Fibroblast of skin of back (primary cell): ENCODE results near the gene KCNJ6.
"Not testable (repeated sequence)": the region's sequence is repeated elsewhere in the genome, so short reads cannot be mapped to it uniquely, and the experiment has no call there.

Source experiments
- DNase-seq: peaks from one replicate; pipeline ENCODE4 v3.0.0-alpha.2; 2013

KCNJ6 gene

GRCh38 chr21:37767984-37768383, 148.3 kb downstream of the KCNJ6 start:
- peak; percentile 63 for DNase-seq

DNA sequence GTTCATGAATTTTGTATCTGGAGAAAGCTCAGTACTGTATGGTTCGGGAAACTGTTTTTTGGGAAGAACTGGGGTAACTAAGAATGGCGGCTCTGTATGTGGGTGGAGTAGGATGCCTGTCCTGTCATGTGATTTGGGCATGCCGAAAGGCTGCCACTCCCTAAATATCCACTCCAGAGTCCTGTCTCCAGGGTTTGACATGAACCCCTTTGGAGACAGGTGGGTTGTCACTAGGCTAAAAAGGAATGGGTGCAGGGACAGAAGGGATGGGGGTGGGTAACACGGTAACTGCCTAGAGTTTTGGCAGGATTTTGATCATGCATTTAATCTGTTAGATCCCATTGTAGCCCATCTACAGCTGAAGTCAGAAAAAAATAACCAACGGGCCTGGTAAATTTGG, 150.1 kb downstream of the KCNJ6 start:
- no peak for DNase-seq

GRCh38 chr21:37765221-37765900, 150.9 kb downstream of the KCNJ6 start:
- DNase-seq: no peak

DNA sequence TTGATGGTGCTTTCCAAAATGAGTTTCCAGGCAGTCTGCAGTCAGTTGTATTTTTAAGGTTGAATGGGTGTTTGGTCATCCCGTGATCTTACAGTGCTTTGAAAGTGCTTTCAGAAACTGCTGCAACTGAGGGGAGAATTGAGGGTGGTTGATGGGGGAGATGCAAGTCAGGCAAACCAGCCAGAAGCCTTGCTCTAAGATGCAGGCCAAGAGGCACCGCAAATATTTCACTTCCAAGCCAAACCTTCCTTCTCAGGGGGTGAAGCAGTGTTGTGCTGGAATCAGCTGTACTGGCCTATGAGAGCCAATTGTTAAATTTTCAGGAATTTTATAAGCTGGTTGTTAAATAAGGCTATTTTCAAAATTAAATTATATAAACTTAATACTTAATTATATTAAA, 151.6 kb downstream of the KCNJ6 start:
- no peak for DNase-seq

GRCh38 chr21:37763298-37763697, 153.0 kb downstream of the KCNJ6 start:
- DNase-seq: no peak

DNA sequence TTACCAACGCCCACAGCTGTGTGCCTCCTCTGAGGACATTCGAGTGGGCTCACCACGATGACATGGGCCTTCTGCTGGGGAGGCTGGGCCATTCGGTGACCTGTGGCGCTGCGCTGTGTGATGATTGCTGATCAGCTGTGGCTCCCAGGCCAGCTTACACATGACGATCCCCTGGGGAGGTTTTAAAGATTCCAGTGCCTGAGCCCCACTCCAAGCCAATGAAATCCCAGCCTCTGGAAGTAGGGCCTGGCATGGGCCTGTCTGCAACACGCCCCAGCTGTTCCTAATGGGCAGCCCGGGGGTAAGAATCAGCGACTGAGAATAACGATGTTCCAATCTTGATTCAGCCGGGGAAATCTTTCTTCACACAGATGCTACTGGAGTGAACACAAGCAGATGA, 153.7 kb downstream of the KCNJ6 start:
- no peak for DNase-seq

DNA sequence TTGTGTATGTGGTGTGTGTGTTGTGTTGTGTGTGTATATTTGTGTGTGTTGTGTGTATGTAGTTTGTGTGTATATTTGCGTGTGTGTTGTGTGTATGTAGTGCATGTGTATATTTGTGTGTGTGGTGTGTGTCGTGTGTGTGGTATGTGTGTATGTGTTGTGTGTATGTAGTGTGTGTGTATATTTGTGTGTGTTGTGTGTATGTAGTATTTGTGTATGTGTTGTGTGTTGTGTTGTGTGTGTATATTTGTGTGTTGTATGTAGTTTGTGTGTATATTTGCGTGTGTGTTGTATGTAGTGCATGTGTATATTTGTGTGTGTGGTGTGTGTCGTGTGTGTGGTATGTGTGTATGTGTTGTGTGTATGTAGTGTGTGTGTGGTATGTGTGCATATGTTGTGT, 154.9 kb downstream of the KCNJ6 start:
- DNase-seq: not testable (repeated sequence)

- no peak for DNase-seq
These were observed 156.5 kb downstream of the KCNJ6 start for GRCh38 chr21:37759777-37760176.

GRCh38 chr21:37758982-37759381, 157.3 kb downstream of the KCNJ6 start:
- peak; percentile 64 for DNase-seq

DNA sequence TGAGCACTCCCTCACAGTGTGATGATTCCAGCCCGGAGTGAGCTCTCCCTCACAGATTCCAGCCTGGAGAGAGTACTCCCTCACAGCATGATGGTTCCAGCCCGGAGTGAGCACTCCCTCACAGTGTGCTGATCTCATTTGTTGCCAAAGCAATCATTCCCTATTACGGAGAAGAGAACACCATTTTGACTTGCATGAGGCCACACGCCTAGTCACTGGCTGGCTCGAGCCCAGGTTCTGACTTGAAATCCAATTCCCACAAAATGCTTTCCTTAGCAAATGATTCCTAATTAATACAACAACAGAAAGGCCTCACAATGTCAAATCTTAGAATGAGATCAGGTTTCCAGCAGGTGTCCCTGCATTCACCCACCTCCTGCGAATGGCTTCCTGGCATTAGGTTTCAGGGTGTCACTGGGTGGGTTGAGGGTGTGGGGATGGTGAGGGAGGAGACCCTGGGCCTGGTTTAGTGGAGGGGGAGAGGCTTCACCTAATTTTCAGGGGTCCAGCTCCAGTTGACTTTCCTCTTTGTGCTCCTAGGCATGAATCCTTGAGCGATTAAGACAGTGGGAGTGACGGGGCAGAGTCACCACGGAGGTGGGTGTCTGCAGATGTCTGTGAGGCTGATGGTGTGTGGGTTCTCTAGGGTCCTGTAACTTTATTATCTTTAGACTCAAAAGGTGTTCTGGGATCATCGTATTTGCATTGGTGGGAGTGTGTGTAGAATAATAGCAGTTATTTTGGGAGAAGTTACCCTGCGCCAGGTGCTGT, 158.5 kb downstream of the KCNJ6 start:
- DNase-seq: no peak

DNA sequence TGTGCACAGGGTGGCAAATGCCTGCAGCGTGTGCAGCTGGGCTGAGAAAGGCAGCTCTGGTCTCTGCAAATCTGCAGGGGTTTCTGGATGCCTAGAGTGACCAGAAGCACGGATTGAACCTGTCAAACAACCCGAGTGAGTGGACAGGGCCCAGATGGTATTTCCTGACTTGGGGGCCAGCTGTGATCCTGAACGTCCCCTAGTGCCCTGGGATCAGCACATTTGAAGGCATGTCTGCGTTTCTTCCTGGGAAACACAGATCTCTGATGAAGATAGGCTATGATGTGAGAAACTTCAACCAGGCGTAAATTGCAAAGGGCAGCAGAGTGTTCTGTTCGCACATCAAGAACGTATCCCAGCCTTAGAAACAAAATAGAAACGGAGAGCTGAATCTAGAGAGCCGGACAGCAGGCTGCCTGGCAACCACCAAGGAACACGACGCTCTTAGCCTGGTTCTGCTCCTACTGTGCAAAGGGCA, 163.1 kb downstream of the KCNJ6 start:
- no peak for DNase-seq

DNA sequence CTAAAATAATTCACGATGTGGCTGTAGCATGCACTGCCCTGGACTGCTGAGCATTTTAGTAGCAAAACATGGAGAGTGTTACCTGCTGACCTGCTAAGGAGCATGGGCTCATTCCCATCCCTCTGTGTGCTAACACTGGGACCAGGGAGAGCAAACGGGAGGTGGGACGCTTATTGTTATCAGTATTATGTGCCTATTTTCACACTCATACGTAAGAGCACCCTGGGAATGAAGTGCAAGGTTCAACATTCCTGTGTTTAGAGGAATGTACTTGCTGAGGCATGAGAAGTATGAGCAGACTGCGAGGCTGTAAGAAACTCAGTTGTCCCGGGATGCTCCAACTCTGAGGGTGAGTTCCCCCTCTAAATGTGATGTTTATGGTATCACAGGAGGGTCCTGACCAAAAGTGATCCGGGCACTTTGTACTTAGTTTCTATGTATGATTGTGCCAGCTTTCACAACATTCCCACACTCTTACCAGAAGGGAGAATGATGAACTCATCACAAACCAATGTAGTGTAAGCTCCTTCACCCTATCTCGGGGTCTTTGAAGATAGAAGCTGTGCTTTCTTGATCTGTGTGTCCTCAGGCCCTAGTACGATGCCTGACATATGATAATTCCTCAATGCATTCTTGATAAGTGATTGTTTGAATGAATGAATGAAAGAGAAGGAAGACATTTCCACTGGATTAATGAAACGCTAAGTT, 164.8 kb downstream of the KCNJ6 start:
- peak; percentile 62 for DNase-seq

DNA sequence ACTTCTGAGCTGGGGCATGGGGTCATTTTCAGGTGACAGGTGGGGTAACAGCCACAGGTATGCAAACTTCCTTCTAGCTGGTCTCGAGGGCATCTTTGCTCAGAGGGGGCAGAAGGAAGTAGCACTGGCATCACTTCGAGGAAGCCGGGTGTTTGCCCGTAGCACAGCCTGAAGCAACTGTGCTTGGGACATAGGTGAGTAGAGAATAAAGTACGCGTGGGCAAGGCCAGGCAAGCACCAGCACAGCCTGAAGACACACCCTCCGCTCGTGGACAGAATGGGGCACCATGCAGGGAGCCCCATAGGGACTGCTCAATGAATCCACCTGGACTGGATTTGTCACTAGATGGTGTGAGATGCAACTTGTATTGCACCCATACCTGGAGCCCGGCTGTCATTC, 167.1 kb downstream of the KCNJ6 start:
- no peak for DNase-seq

DNA sequence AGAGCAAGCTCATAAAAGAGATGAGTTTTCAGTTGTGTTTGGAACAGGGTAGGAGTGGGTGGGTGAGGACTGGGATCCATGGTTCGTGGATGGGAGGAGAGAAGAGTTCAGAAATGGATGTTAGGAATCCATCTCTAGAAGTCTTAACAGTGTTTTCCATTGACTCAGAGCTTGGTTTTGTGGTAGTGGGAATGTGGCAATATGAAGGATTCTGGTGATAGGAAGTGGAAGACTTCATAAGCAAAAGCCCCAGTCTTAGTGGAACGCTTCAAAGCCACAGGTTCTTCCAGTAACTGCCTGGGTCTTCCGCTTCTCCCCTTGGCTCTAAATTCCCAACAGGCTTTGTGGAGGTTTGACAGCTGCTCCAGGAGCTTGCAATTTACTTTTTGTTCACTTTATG, 167.9 kb downstream of the KCNJ6 start:
- peak; percentile 23 for DNase-seq

GRCh38 chr21:37746849-37747248, 169.4 kb downstream of the KCNJ6 start:
- DNase-seq: no peak

DNA sequence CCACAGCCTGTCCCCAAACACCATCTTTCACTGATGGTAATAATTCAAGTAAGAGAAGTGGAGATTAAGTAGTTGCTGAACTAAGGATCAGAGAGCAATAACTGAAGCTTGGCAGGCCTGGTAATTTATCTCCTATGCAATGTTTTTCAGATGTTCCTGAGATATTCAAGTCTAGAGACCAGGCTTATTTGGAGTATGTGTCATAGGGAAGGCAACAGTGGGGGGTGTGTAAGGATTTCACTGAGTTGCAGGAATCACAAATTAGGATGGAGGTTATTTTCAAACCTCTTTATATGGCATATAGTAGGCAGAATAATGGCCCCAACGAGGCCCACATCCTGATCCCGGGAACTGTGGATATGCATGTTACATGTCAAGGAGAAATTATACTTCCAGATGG, 171.7 kb downstream of the KCNJ6 start:
- DNase-seq: peak; percentile 74

DNA sequence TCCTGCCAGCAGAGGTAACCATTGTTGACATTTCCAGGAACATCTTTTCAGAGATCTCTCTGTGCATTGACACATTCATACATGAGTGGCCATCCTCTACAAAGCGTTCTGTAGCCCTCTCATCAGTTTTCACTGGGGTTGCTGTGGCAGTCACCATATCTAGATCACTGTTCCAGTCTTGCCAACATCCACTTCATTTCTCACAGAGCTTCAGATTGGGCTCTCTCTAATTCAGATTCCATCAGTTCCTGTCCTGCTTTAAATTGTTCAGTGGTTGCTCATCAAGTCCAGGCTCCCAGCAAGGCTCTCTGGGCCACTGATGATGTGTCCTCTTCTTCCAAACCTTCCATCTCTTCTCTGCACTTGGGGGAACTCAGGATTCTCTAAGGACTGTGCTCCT, 173.7 kb downstream of the KCNJ6 start:
- peak; percentile 94 for DNase-seq

DNA sequence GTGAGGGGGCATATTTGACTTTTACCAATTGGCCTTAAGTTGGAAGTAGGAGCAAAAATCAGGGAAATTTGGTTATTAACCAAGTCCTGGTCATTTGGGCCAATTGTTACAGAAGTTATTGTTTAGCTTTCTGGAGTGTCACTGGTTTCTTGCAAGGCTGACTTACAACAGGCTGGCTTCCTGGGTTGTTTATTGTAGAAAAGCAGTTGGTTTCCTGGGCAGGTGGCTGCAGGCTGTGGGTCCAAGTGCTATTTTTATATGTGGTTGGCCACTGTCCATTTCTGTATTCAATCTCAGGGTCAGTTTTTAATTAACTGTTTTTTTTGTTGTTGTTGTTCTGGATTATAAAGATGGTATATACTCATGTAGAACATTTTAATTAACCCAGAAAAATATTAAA, 174.1 kb downstream of the KCNJ6 start:
- DNase-seq: no peak

- DNase-seq: peak; percentile 40
These were observed 178.3 kb downstream of the KCNJ6 start for GRCh38 chr21:37737996-37738395.

DNA sequence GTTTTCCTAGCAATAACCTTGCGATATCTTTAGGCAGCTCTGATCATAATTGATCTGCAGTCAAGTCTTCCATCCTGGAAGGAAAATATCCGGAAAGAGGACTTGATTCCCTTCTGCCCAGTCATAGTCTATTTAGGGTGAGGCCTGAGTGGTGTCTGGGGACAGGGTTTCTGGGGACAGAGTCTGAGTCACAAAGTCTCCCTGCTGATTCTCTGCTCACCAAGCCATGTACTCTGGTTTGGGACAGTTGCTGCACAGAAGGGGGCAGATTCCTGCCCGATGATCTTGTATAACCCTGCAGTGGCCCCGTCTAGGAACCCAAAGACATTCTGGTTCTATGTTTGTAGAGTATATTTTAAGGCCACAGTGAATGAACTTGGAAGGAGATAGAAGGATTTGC, 178.8 kb downstream of the KCNJ6 start:
- peak; percentile 90 for DNase-seq

GRCh38 chr21:37734846-37735245, 181.4 kb downstream of the KCNJ6 start:
- DNase-seq: no peak

DNA sequence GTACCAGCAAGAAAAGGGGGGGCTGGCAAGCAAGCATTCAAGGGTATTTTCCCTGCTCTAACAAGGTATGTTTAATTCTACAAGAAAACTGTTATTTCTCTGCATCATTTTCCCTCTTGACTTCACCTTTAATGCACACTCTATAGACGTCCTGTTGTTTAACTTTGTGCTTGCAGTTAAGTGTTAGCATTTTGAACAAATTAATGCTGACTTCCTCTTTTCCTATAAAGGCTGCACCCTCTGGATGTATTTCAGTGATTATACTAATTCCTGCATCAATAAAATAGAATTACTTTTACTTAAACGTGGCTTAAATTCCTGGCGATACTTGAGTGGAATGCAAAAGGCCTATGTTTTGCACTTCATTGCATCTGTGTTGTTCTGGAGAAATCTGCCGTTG, 183.3 kb downstream of the KCNJ6 start:
- no peak for DNase-seq

DNA sequence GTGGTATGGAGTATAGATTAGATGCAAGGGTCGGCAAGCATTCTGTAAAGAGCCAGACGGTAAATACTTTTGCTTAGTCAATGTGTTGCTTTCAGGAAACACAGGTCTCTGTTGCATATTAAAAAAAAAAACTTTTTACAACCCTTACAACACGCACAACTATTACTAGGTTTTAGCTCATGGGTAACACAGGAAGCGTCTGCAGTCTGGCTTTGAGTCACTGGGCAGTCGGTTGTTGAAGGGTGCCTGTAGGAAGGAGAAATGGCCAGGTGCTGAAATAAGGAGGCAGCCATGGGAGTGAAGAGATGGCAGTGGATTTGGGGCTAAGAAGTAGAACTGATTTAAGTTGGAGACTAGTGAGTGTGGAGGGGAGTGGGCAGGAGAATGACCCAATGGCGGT, 192.1 kb downstream of the KCNJ6 start:
- no peak for DNase-seq

DNA sequence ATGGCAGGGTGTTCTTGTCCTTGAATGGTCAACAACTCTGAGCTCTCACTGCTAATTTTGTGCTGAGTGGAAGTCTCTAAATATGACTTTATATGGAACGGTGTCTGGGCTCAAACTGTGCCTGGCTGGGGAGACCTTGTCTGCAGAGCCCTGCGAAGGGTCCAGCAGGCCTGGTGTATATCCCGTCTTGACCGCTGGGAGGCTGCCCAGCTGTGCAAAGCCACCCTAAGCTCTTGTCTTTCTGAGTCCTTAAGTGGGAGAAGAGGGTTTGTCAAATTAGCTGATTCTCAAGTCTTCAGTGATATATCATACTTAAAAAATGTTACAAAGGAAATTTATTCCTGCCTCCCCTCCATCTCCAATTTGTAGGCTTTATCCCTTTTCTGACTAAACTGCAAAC, 198.7 kb downstream of the KCNJ6 start:
- DNase-seq: no peak
